ENCODE results near the gene MR1. TPM values are rescaled to one million over a fixed set of nuclear protein-coding genes. Genes with fewer than 3 reads are reported as not detected.

MR1 gene
- total RNA-seq, 1 experiment from 2014 or later = 6.6 TPM

DNA sequence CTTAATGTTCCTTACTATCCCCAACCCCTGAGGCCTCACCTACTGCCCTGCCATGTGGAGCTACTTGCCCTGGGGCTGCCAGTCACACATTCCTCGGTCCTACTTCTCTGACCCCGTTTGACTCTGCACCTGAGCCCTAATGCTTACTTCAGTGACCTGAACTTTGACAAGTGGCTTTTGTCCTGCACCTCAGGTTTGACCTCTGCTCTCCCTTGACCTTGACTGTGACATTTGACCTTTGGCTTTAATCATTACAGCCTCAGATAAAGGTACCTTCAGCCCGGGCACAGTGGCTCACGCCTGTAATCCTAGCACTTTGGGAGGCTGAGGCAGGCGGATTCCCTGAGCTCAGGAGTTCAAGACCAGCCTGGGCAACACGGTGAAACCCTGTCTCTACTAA, 22.8 kb downstream of the MR1 start:
- intact Hi-C loops (cut with micrococcal nuclease) = no loop called here
- Histone ChIP-seq H3K27ac (ENCODE audit: low read depth, low read length) (no peak overlapping the region), H3K4me1 (ENCODE audit: control insufficient read depth in 1 of 2, insufficient read depth in 2 of 2, low read length in 2 of 2) (no peaks in the 10 kb centered on the region), H3K27me3 (ENCODE audit: insufficient read depth, low read length) (no peaks in the 10 kb centered on the region), H3K36me3 (ENCODE audit: control insufficient read depth in 1 of 2, insufficient read depth in 2 of 2, low read length in 2 of 2) (no peaks in the 10 kb centered on the region), H4K20me1 (ENCODE audit: insufficient read depth) (no peaks in the 10 kb centered on the region), H3K9me2 (ENCODE audit: insufficient read depth) (no peaks in the 10 kb centered on the region), H3K79me2 (ENCODE audit: insufficient read depth, low read length) (no peaks in the 10 kb centered on the region), H2AFZ (ENCODE audit: low read depth, low read length, poor library complexity, severe bottlenecking) (no peak overlapping the region), H3K4me2 (ENCODE audit: low read length) (no peak overlapping the region), H3K9me3 (ENCODE audit: control insufficient read depth in 1 of 2, insufficient read depth in 1 of 2, low read depth in 1 of 2, low read length in 2 of 2) (peaks cover 0 to 10% of the 10 kb centered on the region in 2 experiments; a peak in 1 of 4 replicates), H3K4me3 (replicated peaks in 1 of 2; ENCODE audit: low read depth in 1 of 2, low read length in 2 of 2) (no peak overlapping the region), H3K9ac (ENCODE audit: low read length) (no peak overlapping the region)
- no TSS peak for BruUV-seq (replicated peaks)
- DNase-seq (ENCODE audit: low read depth, low spot score) = no peak
- RAD21 ChIA-PET (ENCODE audit: low non-redundant PET in 1 of 2, low total read pairs in 2 of 2, uncharacterized antibody in 2 of 2, unreplicated experiment in 2 of 2) = no interaction called here
- POLR2A ChIA-PET = no interaction called here
- no peak for ATAC-seq
- CTCF ChIA-PET = no interaction called here
- no peak for TF ChIP-seq ATF3 (IDR thresholded peaks at IDR 0.05)
- no peak for TF ChIP-seq CBX3 (IDR thresholded peaks at IDR 0.05; ENCODE audit: low read depth)
- TF ChIP-seq EGR1 (IDR thresholded peaks at IDR 0.05; ENCODE audit: low read depth) = no peak
- TF ChIP-seq FOSL1 (IDR thresholded peaks at IDR 0.05; ENCODE audit: low read depth) = no peak
- no peak for TF ChIP-seq POLR2A (IDR thresholded peaks at IDR 0.05; ENCODE audit: borderline replicate concordance, extremely low read depth, insufficient read depth, insufficient read length)
- no peak for TF ChIP-seq JUND (IDR thresholded peaks at IDR 0.05)
- TF ChIP-seq CEBPB (IDR thresholded peaks at IDR 0.05; ENCODE audit: low read depth) = no peak
- TF ChIP-seq EZH2phosphoT487 (IDR thresholded peaks at IDR 0.05; ENCODE audit: borderline replicate concordance) = no peak
- TF ChIP-seq, protein P1, sequence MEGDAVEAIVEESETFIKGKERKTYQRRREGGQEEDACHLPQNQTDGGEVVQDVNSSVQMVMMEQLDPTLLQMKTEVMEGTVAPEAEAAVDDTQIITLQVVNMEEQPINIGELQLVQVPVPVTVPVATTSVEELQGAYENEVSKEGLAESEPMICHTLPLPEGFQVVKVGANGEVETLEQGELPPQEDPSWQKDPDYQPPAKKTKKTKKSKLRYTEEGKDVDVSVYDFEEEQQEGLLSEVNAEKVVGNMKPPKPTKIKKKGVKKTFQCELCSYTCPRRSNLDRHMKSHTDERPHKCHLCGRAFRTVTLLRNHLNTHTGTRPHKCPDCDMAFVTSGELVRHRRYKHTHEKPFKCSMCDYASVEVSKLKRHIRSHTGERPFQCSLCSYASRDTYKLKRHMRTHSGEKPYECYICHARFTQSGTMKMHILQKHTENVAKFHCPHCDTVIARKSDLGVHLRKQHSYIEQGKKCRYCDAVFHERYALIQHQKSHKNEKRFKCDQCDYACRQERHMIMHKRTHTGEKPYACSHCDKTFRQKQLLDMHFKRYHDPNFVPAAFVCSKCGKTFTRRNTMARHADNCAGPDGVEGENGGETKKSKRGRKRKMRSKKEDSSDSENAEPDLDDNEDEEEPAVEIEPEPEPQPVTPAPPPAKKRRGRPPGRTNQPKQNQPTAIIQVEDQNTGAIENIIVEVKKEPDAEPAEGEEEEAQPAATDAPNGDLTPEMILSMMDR (IDR thresholded peaks at IDR 0.05 in 2 of 3, conservative IDR thresholded peaks at IDR 0.05 in 1 of 3; ENCODE audit: borderline replicate concordance in 1 of 3, insufficient read depth in 1 of 3, low read depth in 2 of 3, low read length in 2 of 3) = no peak
- TF ChIP-seq MAX (IDR thresholded peaks at IDR 0.05) = no peak
- no peak for TF ChIP-seq EZH2 (IDR thresholded peaks at IDR 0.05)
- no peak for TF ChIP-seq SP1 (IDR thresholded peaks at IDR 0.05; ENCODE audit: low read depth)

Data from HCT116 (cell line).